Measurements from ENCODE around the gene NHLRC4.

NHLRC4 gene

GRCh38 chr16:589658-590187 is 22.9 kb downstream of the NHLRC4 start, which contains the start of gene RAB40C (continued):
- TF ChIP-seq ZNF18 (tag by site-specific recombination; IDR thresholded peaks at IDR 0.05) (no peak), ZBTB8A (tag by site-specific recombination; IDR thresholded peaks at IDR 0.05) (no peak; the same call in 1 of the 2 replicates), ZNF311 (tag by site-specific recombination; IDR thresholded peaks at IDR 0.05; ENCODE audit: borderline replicate concordance) (no peak), REST (tag by site-specific recombination; IDR thresholded peaks at IDR 0.05) (no peak), ZNF26 (tag by site-specific recombination; IDR thresholded peaks at IDR 0.05) (no peak), ZNF701 (tag by site-specific recombination; IDR thresholded peaks at IDR 0.05) (no peak), ZNF776 (tag by site-specific recombination; IDR thresholded peaks at IDR 0.05; ENCODE audit: borderline replicate concordance) (no peak), ZNF501 (tag by site-specific recombination; IDR thresholded peaks at IDR 0.05) (0 out of 2 replicates have a peak, but pooled peaks have one; percentile 4), HOXD13 (CRISPR knock-in tag; IDR thresholded peaks at IDR 0.05; ENCODE audit: borderline replicate concordance) (no peak), HOXC10 (CRISPR knock-in tag; IDR thresholded peaks at IDR 0.05) (no peak), ZNF792 (tag by site-specific recombination; IDR thresholded peaks at IDR 0.05) (no peak), ZNF433 (tag by site-specific recombination; IDR thresholded peaks at IDR 0.05; ENCODE audit: low read depth) (no peak), ZNF521 (tag by site-specific recombination; IDR thresholded peaks at IDR 0.05) (no peak), ZNF585B (tag by site-specific recombination; IDR thresholded peaks at IDR 0.05) (no peak), ZNF23 (tag by site-specific recombination; IDR thresholded peaks at IDR 0.05; ENCODE audit: borderline replicate concordance) (no peak), KLF1 (tag by site-specific recombination; IDR thresholded peaks at IDR 0.05) (peak; percentile 75; the same call in 1 of the 2 replicates), ZNF626 (tag by site-specific recombination; IDR thresholded peaks at IDR 0.05) (no peak), ZNF362 (tag by site-specific recombination; IDR thresholded peaks at IDR 0.05) (no peak), ZBTB6 (tag by site-specific recombination; IDR thresholded peaks at IDR 0.05) (no peak), ZNF704 (tag by site-specific recombination; IDR thresholded peaks at IDR 0.05) (no peak), ZNF16 (tag by site-specific recombination; IDR thresholded peaks at IDR 0.05; ENCODE audit: low read depth) (no peak), ZNF335 (tag by site-specific recombination; conservative IDR thresholded peaks at IDR 0.05) (peak; percentile 94), ZBTB49 (tag by site-specific recombination; IDR thresholded peaks at IDR 0.05; ENCODE audit: low read depth) (no peak), ZNF768 (tag by site-specific recombination; IDR thresholded peaks at IDR 0.05) (no peak), ZNF175 (tag by site-specific recombination; IDR thresholded peaks at IDR 0.05) (no peak), ZBTB1 (tag by site-specific recombination; IDR thresholded peaks at IDR 0.05) (no peak), ZNF473 (tag by site-specific recombination; IDR thresholded peaks at IDR 0.05) (no peak), KLF8 (tag by site-specific recombination; IDR thresholded peaks at IDR 0.05) (peak; percentile 97), ZNF837 (tag by site-specific recombination; IDR thresholded peaks at IDR 0.05) (no peak)

Measured in HEK293 (cell line).